ENCODE data around the gene FAM174B.

DNA sequence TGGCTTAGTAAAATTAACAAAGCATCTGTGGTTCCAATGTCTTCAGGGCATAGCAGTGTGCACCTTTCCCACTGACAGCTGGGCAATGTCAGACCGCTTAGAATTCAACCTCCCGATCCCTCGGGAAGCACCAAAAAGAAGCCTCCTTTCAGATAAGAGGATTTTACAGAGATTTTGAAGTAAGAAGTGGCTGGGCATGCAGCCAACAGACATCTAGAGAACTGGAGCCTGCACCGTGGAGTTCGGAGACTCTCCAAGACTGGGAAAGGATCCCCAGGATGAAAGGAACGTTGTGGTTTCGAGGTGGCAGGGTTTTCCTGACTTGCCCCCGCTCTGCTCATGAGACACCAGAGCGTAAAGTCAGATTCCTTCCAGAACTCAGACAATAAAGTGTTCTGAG, 5.3 kb downstream of the FAM174B start:
- TF ChIP-seq, protein P1, sequence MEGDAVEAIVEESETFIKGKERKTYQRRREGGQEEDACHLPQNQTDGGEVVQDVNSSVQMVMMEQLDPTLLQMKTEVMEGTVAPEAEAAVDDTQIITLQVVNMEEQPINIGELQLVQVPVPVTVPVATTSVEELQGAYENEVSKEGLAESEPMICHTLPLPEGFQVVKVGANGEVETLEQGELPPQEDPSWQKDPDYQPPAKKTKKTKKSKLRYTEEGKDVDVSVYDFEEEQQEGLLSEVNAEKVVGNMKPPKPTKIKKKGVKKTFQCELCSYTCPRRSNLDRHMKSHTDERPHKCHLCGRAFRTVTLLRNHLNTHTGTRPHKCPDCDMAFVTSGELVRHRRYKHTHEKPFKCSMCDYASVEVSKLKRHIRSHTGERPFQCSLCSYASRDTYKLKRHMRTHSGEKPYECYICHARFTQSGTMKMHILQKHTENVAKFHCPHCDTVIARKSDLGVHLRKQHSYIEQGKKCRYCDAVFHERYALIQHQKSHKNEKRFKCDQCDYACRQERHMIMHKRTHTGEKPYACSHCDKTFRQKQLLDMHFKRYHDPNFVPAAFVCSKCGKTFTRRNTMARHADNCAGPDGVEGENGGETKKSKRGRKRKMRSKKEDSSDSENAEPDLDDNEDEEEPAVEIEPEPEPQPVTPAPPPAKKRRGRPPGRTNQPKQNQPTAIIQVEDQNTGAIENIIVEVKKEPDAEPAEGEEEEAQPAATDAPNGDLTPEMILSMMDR (IDR thresholded peaks at IDR 0.05; ENCODE audit: low read length), result no peak
- no peak for TF ChIP-seq EZH2 (IDR thresholded peaks at IDR 0.05; ENCODE audit: borderline replicate concordance, low read length)

All from OCI-LY1 (cell line).